K562 (cell line): Measurements from ENCODE around the gene GRIN1. TPM values are rescaled to one million over a fixed set of nuclear protein-coding genes. Genes with fewer than 3 reads are reported as not detected.

ENCODE experiments used
- ATAC-seq: fragments of 200-7000 bp; cut with Tn5 transposase; 3 replicates; pipeline ENCODE4 v1.9.1; 2020; ENCODE audit warnings: moderate library complexity
- BruUV-seq: library from RNA; stranded (reverse); fragments of 400-500 nt; replicated peaks from 2 replicates; lab custom pipeline; 2021; lab: Mats Ljungman, UMichigan
- CTCF ChIA-PET: fragments of 300-600 bp; formaldehyde crosslinking; extraction: SDS; loops from one replicate; lab custom pipeline; 2021; ENCODE audit warnings: low intra/inter-chr PET ratio; lab: Yijun Ruan, JAX
- POLR2A ChIA-PET: fragments of 300-600, 350-650 bp; sonication (Branson Sonifier 250); formaldehyde crosslinking; extraction: SDS; loops from one replicate; lab custom pipeline; 2021; ENCODE audit warnings: antibody characterized with exemption, inconsistent platforms; lab: Yijun Ruan, JAX
- DNase-seq, 4 experiments: peaks; one replicate each; pipeline versions ENCODE4 v3.0.0 to v3.0.0-alpha.2; 2011 to 2018; ENCODE audit warnings: low spot score in 3 of 4, mixed read lengths in 3 of 4; ENCODE audit errors: extremely low read depth in 1 of 4
- FAIRE-seq: peaks from 2 replicates; lab custom pipeline; 2011; peaks lifted over from hg19 to GRCh38; lab: Jason Lieb, UNC
- H2AFZ ChIP-seq: 2 replicates; pipeline ENCODE4 v1.6.0; 2011; ENCODE audit warnings: low read depth, low read length, control low read depth, inconsistent platforms
- H3K27ac ChIP-seq: fragments of 200-600 bp; 3 replicates; pipeline ENCODE4 v1.8.0; 2011; ENCODE audit warnings: low read depth, mild to moderate bottlenecking, control low read depth, inconsistent platforms, low read length, moderate library complexity, mixed read lengths; ENCODE audit errors: extremely low read depth
- H3K27me3 ChIP-seq, 2 experiments: fragments of 300-600 bp in 1 of 2; 2 replicates in 1 of 2; 3 replicates in 1 of 2; pipeline versions ENCODE4 v1.6.0 to v1.8.0; 2011; ENCODE audit warnings: inconsistent platforms in 2 of 2, low read length in 2 of 2, mild to moderate bottlenecking in 1 of 2, mixed read lengths in 1 of 2, moderate library complexity in 1 of 2; ENCODE audit not compliant: control insufficient read depth in 2 of 2, insufficient read depth in 2 of 2
- H3K36me3 ChIP-seq: fragments of 300-600 bp; 3 replicates; pipeline ENCODE4 v1.8.0; 2011; ENCODE audit warnings: mild to moderate bottlenecking, low read length, inconsistent platforms; ENCODE audit not compliant: control insufficient read depth, insufficient read depth
- H3K4me1 ChIP-seq, 2 experiments: fragments of 200-600 bp in 1 of 2; replicated peaks in 1 of 2; 2 replicates in 1 of 2; 3 replicates in 1 of 2; pipeline versions ENCODE4 v1.5.1 to v1.8.0; 2011; ENCODE audit warnings: inconsistent platforms in 2 of 2, low read length in 2 of 2, mild to moderate bottlenecking in 1 of 2, mixed read lengths in 1 of 2, moderate library complexity in 1 of 2; ENCODE audit not compliant: control insufficient read depth in 2 of 2, insufficient read depth in 2 of 2
- H3K4me2 ChIP-seq: 2 replicates; pipeline ENCODE4 v1.6.1; 2011; ENCODE audit warnings: low read length, control low read depth, inconsistent platforms, mixed read lengths; ENCODE audit not compliant: insufficient read depth
- H3K4me3 ChIP-seq: fragments of 200-600 bp; sonication (generic), shearing (Covaris generic); 2 replicates; pipeline ENCODE4 v1.5.1; 2016; ENCODE audit warnings: control low read depth, inconsistent platforms
- H3K79me2 ChIP-seq: fragments of 200-600 bp; 3 replicates; pipeline ENCODE4 v1.8.0; 2011; ENCODE audit warnings: low read length, inconsistent platforms; ENCODE audit not compliant: control insufficient read depth, insufficient read depth
- H3K9ac ChIP-seq, 2 experiments: 2 replicates each; pipeline versions ENCODE4 v1.6.0 to v1.6.1; 2011; ENCODE audit warnings: low read depth in 2 of 2, low read length in 2 of 2, control low read depth in 1 of 2, inconsistent platforms in 1 of 2, mild to moderate bottlenecking in 1 of 2, mixed read lengths in 1 of 2; ENCODE audit not compliant: insufficient read depth in 1 of 2
- H3K9me1 ChIP-seq: one replicate; pipeline ENCODE4 v1.6.0; 2011; ENCODE audit warnings: inconsistent platforms, mild to moderate bottlenecking, low read length, moderate library complexity; ENCODE audit not compliant: control insufficient read depth, insufficient read depth
- H3K9me3 ChIP-seq: replicated peaks from 2 replicates; pipeline ENCODE4 v1.5.1; 2011; ENCODE audit warnings: low read depth, low read length, inconsistent platforms; ENCODE audit not compliant: control insufficient read depth, insufficient read depth
- H4K20me1 ChIP-seq: replicated peaks from 2 replicates; pipeline ENCODE4 v1.6.1; 2011; ENCODE audit warnings: low read length, inconsistent platforms, mixed read lengths; ENCODE audit not compliant: control insufficient read depth, insufficient read depth
- BACH1 ChIP-seq: fragments of 200-800 bp; sonication (Bioruptor generic); IDR thresholded peaks from 2 replicates; pipeline ENCODE4 v1.6.1; 2016; ENCODE audit warnings: missing genetic modification characterization, missing compliant biosample characterization
- FIP1L1 ChIP-seq: fragments of 200-400 bp; formaldehyde crosslinking; IDR thresholded peaks from 2 replicates; pipeline ENCODE4 v1.6.1; 2018; ENCODE audit warnings: mild to moderate bottlenecking, low read depth, low read length; ENCODE audit not compliant: poor library complexity, severe bottlenecking
- KDM2B ChIP-seq: fragments of 250-450 bp; sonication (Bioruptor Pico); IDR thresholded peaks from 2 replicates; pipeline ENCODE4 v1.8.0; 2021; ENCODE audit warnings: mild to moderate bottlenecking, moderate library complexity
- MCM7 ChIP-seq, 2 experiments: fragments of 450-650 bp; IDR thresholded peaks; 2 replicates each; pipeline ENCODE4 v1.6.1; 2016 to 2018
- POLR2G ChIP-seq: fragments of 200-400 bp; formaldehyde crosslinking; IDR thresholded peaks from 2 replicates; pipeline ENCODE4 v1.6.1; 2017; ENCODE audit warnings: low read depth, mild to moderate bottlenecking, antibody characterized with exemption, low read length, moderate library complexity
- PTRF ChIP-seq: fragments of 450-650 bp; IDR thresholded peaks from 2 replicates; pipeline ENCODE4 v1.6.1; 2016; ENCODE audit warnings: mild to moderate bottlenecking, missing genetic modification characterization, missing compliant biosample characterization
- STAG1 ChIP-seq: sonication (generic); formaldehyde crosslinking; IDR thresholded peaks from 2 replicates; pipeline ENCODE4 v1.5.0; 2020; ENCODE audit warnings: missing genetic modification reagents, borderline replicate concordance
- TAF9B ChIP-seq: fragments of 450-650 bp; IDR thresholded peaks from 2 replicates; pipeline ENCODE4 v1.6.1; 2018; ENCODE audit warnings: mild to moderate bottlenecking; ENCODE audit not compliant: partially characterized antibody
- TRIM28 ChIP-seq: fragments of 450-650 bp; IDR thresholded peaks from 2 replicates; pipeline ENCODE4 v1.6.1; 2017
- ZNF408 ChIP-seq: fragments of 250-450 bp; sonication (Bioruptor Pico); IDR thresholded peaks from 2 replicates; pipeline ENCODE4 v1.4.0; 2020; ENCODE audit warnings: low read depth, mild to moderate bottlenecking, moderate library complexity
- WGBS: fragments of 100-300 bp; shearing (Covaris generic); methylation state at CpG from one replicate; pipeline ENCODE4 v1.1.6; 2016; ENCODE audit warnings: low coverage, mixed read lengths; ENCODE audit not compliant: insufficient coverage; ENCODE audit errors: missing lambda C conversion rate; 5-methylcytosine and 5-hydroxymethylcytosine counted together
- in situ Hi-C: fragments of 300-500 bp; cut with MboI; formaldehyde crosslinking; loops from 4 replicates; pipeline ENCODE4 v1.15.0; 2018; ENCODE audit warnings: inconsistent platforms, mixed read lengths
- intact Hi-C: fragments of 100-400 bp; cut with micrococcal nuclease; formaldehyde crosslinking; loops from 2 replicates; pipeline ENCODE4 v1.14.2; 2022
- polyA plus RNA-seq, 8 experiments: library from polyadenylated mRNA; depleted of rRNA in 4 of 8; stranded (reverse) in 5 of 8; unstranded in 3 of 8; fragments of >200 nt; fragmentation: Nextera tagmentation in 2 of 8; fragmentation: Illumina TruSeq in 1 of 8; extraction: Ambion mirVana in 2 of 8; extraction: Trizol in 1 of 8; gene quantifications; 2 replicates each; pipeline versions ENCODE4 v1.2.1 to v1.2.3, GENCODE V29; 2011 to 2014; ENCODE audit warnings: inconsistent platforms in 1 of 8, missing spikeins in 1 of 8
- total RNA-seq, 7 experiments: library from RNA; depleted of rRNA in 6 of 7; stranded (reverse); fragments of >200 nt in 6 of 7; fragmentation: Illumina TruSeq in 2 of 7; extraction: Trizol in 2 of 7; gene quantifications; 2 replicates each; pipeline versions ENCODE4 v1.2.1 to v1.2.3, GENCODE V29; 2011 to 2021; ENCODE audit warnings: low replicate concordance in 1 of 7
- TF ChIP-seq, protein P1 (sequence below): sonication (generic); formaldehyde crosslinking; IDR thresholded peaks from 2 replicates; pipeline ENCODE4 v1.8.1; 2023; ENCODE audit warnings: mild to moderate bottlenecking, missing genetic modification reagents, moderate library complexity

GRIN1 gene
- total and polyA plus RNA-seq, 9 of the 15 experiments (the other 6 are each of a cell fraction or from before 2014, with no cell fraction given): 0.03 to 0.35 (median 0.16) TPM; not detected in 6

DNA sequence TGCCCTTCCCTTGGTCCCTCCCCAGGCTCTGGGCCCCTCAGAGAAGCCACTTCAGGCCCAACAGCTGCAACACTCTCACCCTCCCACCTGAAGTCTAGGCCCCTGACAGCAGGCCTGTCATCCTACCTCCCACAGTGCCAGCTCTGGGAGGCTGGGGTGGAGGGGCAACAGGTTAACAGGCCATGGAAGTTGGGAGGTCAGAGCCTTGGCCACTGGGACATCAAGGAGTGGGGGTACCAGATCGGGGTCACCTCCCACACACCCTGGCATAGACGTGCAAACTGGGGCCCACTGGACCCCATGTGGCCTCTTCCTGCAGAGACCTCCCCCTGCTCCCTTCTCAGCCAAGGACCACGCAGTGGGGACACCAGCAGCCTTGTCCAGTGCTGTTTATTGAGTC lies 52.3 kb downstream of the GRIN1 start:
- H3K9ac ChIP-seq: peak overlapping the region in 1 of 2 experiments; percentile 66; a peak in 2 of 4 replicates
- WGBS: 74% methylated on average over 3 of the region's 3 CpGs
- POLR2A ChIA-PET: interaction anchor here (0.9 to 6.7 kb wide), 3 partner anchors 12 to 28 kb away, joined by 4 to 56 read pairs (median 5); partner anchors contain the start of genes NDOR1, TMEM203 and TPRN

More for the DNA sequence above, 52.3 kb downstream of the GRIN1 start:
- FAIRE-seq: no peak
- Histone ChIP-seq H3K79me2 (peaks cover 49% of the 10 kb centered on the region), H3K4me1 (peaks cover 20 to 97% of the 10 kb centered on the region in 2 experiments), H3K27me3 (no peaks in the 10 kb centered on the region), H2AFZ (no peak overlapping the region), H3K36me3 (peaks cover 46% of the 10 kb centered on the region; the same call in 2 of the 3 replicates), H3K9me3 (no peaks in the 10 kb centered on the region), H3K4me3 (no peak overlapping the region), H4K20me1 (peaks cover 8% of the 10 kb centered on the region), H3K4me2 (no peak overlapping the region), H3K27ac (no peak overlapping the region), H3K9me1 (no peaks in the 10 kb centered on the region)
- no peak for ATAC-seq
- no TSS peak for BruUV-seq
- no peak for TF ChIP-seq FIP1L1
- TF ChIP-seq MCM7 (IDR thresholded peaks at IDR 0.05): no peak
- no peak for TF ChIP-seq BACH1 (tag)
- TF ChIP-seq KDM2B: no peak
- TF ChIP-seq, protein P1, sequence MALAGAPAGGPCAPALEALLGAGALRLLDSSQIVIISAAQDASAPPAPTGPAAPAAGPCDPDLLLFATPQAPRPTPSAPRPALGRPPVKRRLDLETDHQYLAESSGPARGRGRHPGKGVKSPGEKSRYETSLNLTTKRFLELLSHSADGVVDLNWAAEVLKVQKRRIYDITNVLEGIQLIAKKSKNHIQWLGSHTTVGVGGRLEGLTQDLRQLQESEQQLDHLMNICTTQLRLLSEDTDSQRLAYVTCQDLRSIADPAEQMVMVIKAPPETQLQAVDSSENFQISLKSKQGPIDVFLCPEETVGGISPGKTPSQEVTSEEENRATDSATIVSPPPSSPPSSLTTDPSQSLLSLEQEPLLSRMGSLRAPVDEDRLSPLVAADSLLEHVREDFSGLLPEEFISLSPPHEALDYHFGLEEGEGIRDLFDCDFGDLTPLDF: no peak
- TF ChIP-seq POLR2G: no peak
- no peak for TF ChIP-seq TAF9B
- no peak for TF ChIP-seq PTRF (tag)
- TF ChIP-seq TRIM28: no peak
- no peak for TF ChIP-seq STAG1 (CRISPR knock-in tag)
- no peak for TF ChIP-seq ZNF408 (CRISPR knock-in tag)
- in situ Hi-C loops (no loop called here), intact Hi-C loops (no loop called here)
- CTCF ChIA-PET: no interaction called here
- DNase-seq: no peak
